ENCODE measurements around the gene SETBP1. TPM values are rescaled to one million over a fixed set of nuclear protein-coding genes. Genes with fewer than 3 reads are reported as not detected.
A peak's percentile ranks its signal among the peaks of the same experiment; 100 is the strongest.

The SETBP1 gene
- total and polyA plus RNA-seq, 9 of the 15 experiments (the other 6 are each of a cell fraction or from before 2014, with no cell fraction given), result under 0.01 to 0.13 (median 0.04) TPM

- Histone ChIP-seq H4K20me1 (replicated peaks; ENCODE audit: control insufficient read depth, insufficient read depth, low read length) (no peaks in the 10 kb centered on the region), H3K4me2 (ENCODE audit: insufficient read depth, low read length) (no peak overlapping the region), H3K79me2 (ENCODE audit: control insufficient read depth, insufficient read depth, low read length) (no peaks in the 10 kb centered on the region), H3K27me3 (ENCODE audit: control insufficient read depth in 2 of 2, insufficient read depth in 2 of 2, low read length in 2 of 2) (no peaks in the 10 kb centered on the region), H3K36me3 (ENCODE audit: control insufficient read depth, insufficient read depth, low read length) (no peaks in the 10 kb centered on the region), H3K9ac (ENCODE audit: insufficient read depth in 1 of 2, low read depth in 2 of 2, low read length in 2 of 2) (no peak overlapping the region), H3K4me1 (replicated peaks in 1 of 2; ENCODE audit: control insufficient read depth in 2 of 2, insufficient read depth in 2 of 2, low read length in 2 of 2) (no peaks in the 10 kb centered on the region), H2AFZ (ENCODE audit: low read depth, low read length) (no peak overlapping the region), H3K9me1 (ENCODE audit: control insufficient read depth, insufficient read depth, low read length) (no peaks in the 10 kb centered on the region), H3K4me3 (no peak overlapping the region), H3K27ac (ENCODE audit: extremely low read depth, low read depth, low read length) (no peak overlapping the region), H3K9me3 (replicated peaks; ENCODE audit: control insufficient read depth, insufficient read depth, low read depth, low read length) (no peaks in the 10 kb centered on the region)
- ATAC-seq (no peak), FAIRE-seq (no peak), DNase-seq (ENCODE audit: extremely low read depth in 1 of 4, low spot score in 3 of 4) (no peak)
- TF ChIP-seq POLR2A (conservative IDR thresholded peaks at IDR 0.05) (no peak), CBFA2T3 (IDR thresholded peaks at IDR 0.05) (peak; percentile 32; the same call in 1 of the 2 replicates), TEAD4 (IDR thresholded peaks at IDR 0.05; ENCODE audit: low read length) (0 out of 2 replicates have a peak, but pooled peaks have one; percentile 11), TEAD4 (CRISPR knock-in tag; IDR thresholded peaks at IDR 0.05; ENCODE audit: borderline replicate concordance) (no peak)
- in situ Hi-C loops (cut with MboI), result no loop called here
- ChIA-PET CTCF (ENCODE audit: low intra/inter-chr PET ratio) (no interaction called here), POLR2A (no interaction called here)
- BruUV-seq (replicated peaks), result no TSS peak
- 0% methylated on average over 2 of the region's 2 CpGs for WGBS (ENCODE audit: insufficient coverage, low coverage, missing lambda C conversion rate)
- intact Hi-C loops (cut with micrococcal nuclease), result no loop called here
Measured at GRCh38 chr18:44857081-44857480, 176.4 kb downstream of the SETBP1 start.

GRCh38 chr18:44857744-44858491, 177.2 kb downstream of the SETBP1 start:
- ATAC-seq (no peak), DNase-seq (ENCODE audit: extremely low read depth in 1 of 4, low spot score in 3 of 4) (no peak), FAIRE-seq (no peak)
- no peaks in the 10 kb centered on the region for H3K36me3 ChIP-seq (ENCODE audit: control insufficient read depth, insufficient read depth, low read length)
- 0% methylated on average over 5 of the region's 5 CpGs for WGBS (ENCODE audit: insufficient coverage, low coverage, missing lambda C conversion rate)
- in situ Hi-C loops (cut with MboI) (no loop called here), intact Hi-C loops (cut with micrococcal nuclease) (no loop called here)
- no peaks in the 10 kb centered on the region for H3K4me1 ChIP-seq (replicated peaks in 1 of 2; ENCODE audit: control insufficient read depth in 2 of 2, insufficient read depth in 2 of 2, low read length in 2 of 2)
- ChIA-PET POLR2A (no interaction called here), CTCF (ENCODE audit: low intra/inter-chr PET ratio) (no interaction called here)
- no peak overlapping the region for H3K4me3 ChIP-seq
- H3K27me3 ChIP-seq (ENCODE audit: control insufficient read depth in 2 of 2, insufficient read depth in 2 of 2, low read length in 2 of 2), result no peaks in the 10 kb centered on the region
- no TSS peak for BruUV-seq (replicated peaks)
- no peaks in the 10 kb centered on the region for H3K9me3 ChIP-seq (replicated peaks; ENCODE audit: control insufficient read depth, insufficient read depth, low read depth, low read length)
- no peak overlapping the region for H3K9ac ChIP-seq (ENCODE audit: insufficient read depth in 1 of 2, low read depth in 2 of 2, low read length in 2 of 2)
- no peaks in the 10 kb centered on the region for H3K9me1 ChIP-seq (ENCODE audit: control insufficient read depth, insufficient read depth, low read length)
- H3K27ac ChIP-seq (ENCODE audit: extremely low read depth, low read depth, low read length), result no peak overlapping the region
- no peak overlapping the region for H3K4me2 ChIP-seq (ENCODE audit: insufficient read depth, low read length)
- no peak overlapping the region for H2AFZ ChIP-seq (ENCODE audit: low read depth, low read length)
- no peaks in the 10 kb centered on the region for H4K20me1 ChIP-seq (replicated peaks; ENCODE audit: control insufficient read depth, insufficient read depth, low read length)
- no peaks in the 10 kb centered on the region for H3K79me2 ChIP-seq (ENCODE audit: control insufficient read depth, insufficient read depth, low read length)
- TF ChIP-seq MBD2 (IDR thresholded peaks at IDR 0.05; ENCODE audit: borderline replicate concordance, low read depth), result no peak
- no peak for TF ChIP-seq XRCC4 (IDR thresholded peaks at IDR 0.05; ENCODE audit: extremely low read depth, insufficient read depth, insufficient read length)
- TF ChIP-seq ZNF79 (CRISPR knock-in tag; IDR thresholded peaks at IDR 0.05; ENCODE audit: low read depth), result no peak
- TF ChIP-seq SMARCB1 (IDR thresholded peaks at IDR 0.05; ENCODE audit: insufficient read length, low read depth), result no peak
- no peak for TF ChIP-seq MEF2D (tag; conservative IDR thresholded peaks at IDR 0.05; ENCODE audit: low read depth)
- TF ChIP-seq ZNF239 (CRISPR knock-in tag; IDR thresholded peaks at IDR 0.05), result no peak
- TF ChIP-seq RUNX1 (IDR thresholded peaks at IDR 0.05; ENCODE audit: low read depth), result no peak
- no peak for TF ChIP-seq ZNF507 (tag; conservative IDR thresholded peaks at IDR 0.05)
- TF ChIP-seq MYNN (IDR thresholded peaks at IDR 0.05), result no peak
- TF ChIP-seq MYNN (CRISPR knock-in tag; IDR thresholded peaks at IDR 0.05), result no peak
- TF ChIP-seq CCNT2 (IDR thresholded peaks at IDR 0.05; ENCODE audit: borderline replicate concordance, extremely low read depth, insufficient read length, low read depth, low read length), result no peak
- no peak for TF ChIP-seq SRSF9 (IDR thresholded peaks at IDR 0.05; ENCODE audit: borderline replicate concordance, low read depth, low read length)
